ENCODE data around the gene IGF2BP3.
"Not testable (repeated sequence)": the region's sequence is repeated elsewhere in the genome, so short reads cannot be mapped to it uniquely, and the experiment has no call there.

The IGF2BP3 gene

DNA sequence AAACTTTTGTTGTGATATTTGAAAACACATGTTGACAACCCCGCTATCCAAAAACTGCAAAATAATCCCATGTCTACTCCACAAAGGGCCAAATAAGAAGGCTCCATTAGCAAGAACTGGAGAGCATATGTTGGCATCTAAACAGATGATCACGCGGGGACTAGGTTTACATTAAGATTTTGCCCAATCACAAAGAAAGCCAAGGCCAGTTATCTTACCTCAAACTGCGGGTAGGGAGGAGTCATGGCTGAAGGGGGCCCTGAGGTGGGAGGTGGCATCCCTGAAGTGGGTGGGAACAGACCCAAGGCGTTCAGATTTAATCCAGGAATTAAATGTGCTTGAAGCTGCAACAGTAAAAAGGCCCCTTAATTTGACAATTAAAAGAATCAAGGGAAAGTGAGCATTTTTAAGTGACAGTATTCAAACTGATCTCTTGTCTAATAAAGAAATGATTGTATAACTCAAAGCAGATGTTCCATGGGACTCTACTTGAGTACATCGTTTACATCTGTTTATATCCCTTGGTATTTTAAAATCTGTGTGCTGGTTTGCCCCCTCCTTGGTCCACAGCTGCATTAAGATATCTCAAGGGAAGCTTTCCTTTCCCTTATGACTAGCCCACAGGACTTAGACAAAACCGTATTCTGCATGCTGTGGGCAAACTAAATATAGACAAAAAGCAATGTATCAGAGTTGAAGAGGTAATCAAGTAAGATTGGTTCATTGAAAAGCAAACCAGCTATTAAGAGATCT is 128.3 kb downstream of the IGF2BP3 start:
- DNase-seq (ENCODE audit: low read depth) = no peak

DNA sequence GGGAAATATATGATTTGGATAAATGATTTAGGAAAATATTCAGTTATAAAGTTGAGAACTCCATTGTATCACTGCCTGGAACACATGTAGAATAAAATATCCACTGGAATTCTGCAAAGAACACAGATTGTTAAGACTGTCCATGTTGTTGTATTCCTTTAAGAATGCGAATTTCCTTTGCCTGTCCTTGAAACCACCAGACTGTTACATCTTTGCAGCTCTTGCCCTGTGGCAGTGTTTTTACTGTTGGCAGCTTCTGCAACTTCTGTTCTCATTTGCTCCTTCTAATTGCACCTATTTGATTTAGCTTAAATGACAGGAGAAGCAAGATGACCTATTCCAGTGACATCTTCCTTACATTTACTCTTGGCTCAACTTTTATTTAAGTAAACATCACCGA is 131.4 kb downstream of the IGF2BP3 start:
- no peak for DNase-seq (ENCODE audit: low read depth)

- no peak for DNase-seq (ENCODE audit: low read depth)
These were observed 131.9 kb downstream of the IGF2BP3 start for GRCh38 chr7:23338439-23338838.

- DNase-seq (ENCODE audit: low read depth) = no peak
These were observed 132.9 kb downstream of the IGF2BP3 start for GRCh38 chr7:23337374-23337773.

DNA sequence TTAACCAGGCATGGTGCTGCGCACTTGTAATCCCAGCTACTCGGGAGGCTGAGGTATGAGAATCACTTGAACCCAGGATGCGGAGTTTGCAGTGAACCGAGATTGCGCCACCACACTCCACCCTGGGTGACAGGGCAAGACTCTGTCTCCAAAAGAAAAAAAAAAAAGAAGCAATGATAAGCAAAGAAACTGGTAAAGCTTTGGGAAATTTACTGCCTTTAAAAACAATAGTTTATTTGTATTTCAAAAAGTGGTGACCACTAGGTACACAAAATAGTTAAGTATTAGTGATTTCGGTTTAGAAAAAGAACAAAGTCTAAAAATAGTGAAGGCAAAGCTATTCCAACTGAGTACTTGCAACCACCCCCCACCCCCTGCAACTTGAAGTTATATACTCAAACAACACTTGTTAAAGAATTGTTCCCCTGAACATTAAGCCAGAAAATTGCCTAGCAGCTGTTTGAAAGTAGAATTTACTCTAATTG is 133.4 kb downstream of the IGF2BP3 start:
- no peak for DNase-seq (ENCODE audit: low read depth)

DNA sequence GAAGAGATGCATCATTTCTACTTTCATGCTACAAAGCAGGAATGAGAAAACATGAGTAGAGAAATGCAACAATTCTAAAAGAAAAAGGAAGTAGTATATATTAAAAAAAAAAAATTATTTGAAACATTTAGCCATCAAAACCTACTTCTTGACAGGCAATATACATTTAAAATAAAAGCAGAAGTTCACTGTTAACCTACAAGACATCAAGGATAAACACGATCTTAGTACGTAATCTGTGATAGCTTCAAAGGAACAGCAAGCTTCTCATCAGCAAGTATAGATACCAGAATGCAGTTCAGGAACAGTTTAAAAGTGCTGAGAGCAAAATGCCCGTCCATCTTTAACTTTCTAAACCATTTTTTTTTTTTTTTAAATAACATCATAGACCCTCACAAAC is 134.2 kb downstream of the IGF2BP3 start:
- DNase-seq (ENCODE audit: low read depth) = no peak

GRCh38 chr7:23335621-23336020 is 134.7 kb downstream of the IGF2BP3 start:
- no peak for DNase-seq (ENCODE audit: low read depth)

DNA sequence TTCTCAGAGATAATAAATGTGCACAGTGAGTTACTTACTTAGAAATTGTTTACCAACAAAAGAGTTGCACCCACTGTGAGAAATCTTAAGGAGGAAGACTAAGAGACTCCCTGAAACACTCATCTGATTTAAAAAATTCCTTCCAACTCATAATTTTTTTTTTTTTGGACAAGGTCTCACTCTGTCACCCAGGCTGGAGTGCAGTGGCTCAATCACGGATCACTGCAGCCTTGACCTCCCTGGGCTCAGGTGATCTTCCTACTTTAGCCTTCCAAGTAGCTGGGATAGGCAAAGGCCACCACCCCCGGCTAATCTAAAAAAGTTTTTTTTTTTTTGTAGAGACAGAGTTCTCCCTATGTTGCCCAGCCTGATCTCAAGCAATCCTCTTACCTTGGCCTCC is 135.2 kb downstream of the IGF2BP3 start:
- DNase-seq (ENCODE audit: low read depth) = no peak

- DNase-seq (ENCODE audit: low read depth) = no peak
These were observed 135.7 kb downstream of the IGF2BP3 start for GRCh38 chr7:23334482-23335056.

DNA sequence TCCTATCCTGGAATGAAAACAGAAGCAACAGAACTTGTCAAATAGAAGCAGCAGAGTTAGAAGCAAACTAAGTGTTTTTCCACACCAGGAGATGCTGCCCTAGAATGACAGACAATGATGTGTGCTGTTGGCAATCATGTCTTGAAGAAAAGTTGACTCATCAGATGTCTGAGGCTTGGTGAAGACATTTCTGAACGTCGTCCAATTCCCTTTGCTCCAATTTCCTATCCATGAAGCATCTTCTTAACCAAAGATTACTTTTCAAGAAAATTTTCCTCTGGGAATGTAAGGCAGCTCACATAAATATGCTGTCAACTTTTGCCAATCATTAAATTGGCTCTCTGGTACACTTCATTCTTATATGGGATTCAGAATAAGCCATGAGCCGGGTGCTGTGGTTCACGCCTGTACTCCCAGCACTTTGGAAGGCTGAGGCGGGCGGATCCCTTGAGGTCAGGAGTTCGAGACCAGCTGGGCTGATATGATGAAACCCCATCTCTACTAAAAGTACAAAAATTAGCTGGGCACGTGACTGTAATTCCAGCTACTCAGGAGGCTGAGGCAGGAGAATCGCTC is 136.5 kb downstream of the IGF2BP3 start:
- DNase-seq (ENCODE audit: low read depth) = no peak

DNA sequence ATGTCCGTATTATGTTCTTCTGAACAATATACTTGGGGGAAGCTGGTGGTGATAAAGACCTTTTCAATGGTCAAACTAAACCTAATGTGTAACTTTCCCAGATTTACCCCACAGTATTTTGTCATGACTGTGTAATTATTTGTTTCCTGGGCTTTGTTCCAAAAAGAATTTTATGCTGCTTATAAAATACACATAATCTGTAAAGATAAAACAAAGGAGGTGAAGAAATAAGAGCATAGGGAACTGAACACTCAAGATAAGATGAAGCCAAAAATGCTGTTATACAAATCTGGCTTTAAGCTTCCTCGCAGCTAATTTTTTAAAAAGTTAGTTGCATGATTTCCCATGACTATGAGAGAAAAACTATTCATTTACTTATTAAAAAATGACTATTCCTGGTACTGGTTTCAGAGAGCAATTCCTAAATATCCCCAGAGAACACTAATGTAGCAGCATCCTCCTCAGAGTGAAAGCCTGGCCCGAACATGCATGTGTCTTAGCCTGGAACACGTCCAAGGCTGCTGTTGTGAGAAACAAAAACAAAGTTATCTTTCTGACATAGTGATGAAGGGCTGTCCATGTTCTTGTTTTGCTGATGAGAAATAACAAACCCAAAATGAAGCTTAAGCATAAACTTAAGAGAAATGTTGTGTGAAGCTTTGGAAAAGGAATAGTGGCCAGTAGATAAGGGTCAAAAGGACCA is 137.2 kb downstream of the IGF2BP3 start:
- DNase-seq (ENCODE audit: low read depth) = no peak

- DNase-seq (ENCODE audit: low read depth) = no peak
These were observed 138.1 kb downstream of the IGF2BP3 start for GRCh38 chr7:23332193-23332592.

DNA sequence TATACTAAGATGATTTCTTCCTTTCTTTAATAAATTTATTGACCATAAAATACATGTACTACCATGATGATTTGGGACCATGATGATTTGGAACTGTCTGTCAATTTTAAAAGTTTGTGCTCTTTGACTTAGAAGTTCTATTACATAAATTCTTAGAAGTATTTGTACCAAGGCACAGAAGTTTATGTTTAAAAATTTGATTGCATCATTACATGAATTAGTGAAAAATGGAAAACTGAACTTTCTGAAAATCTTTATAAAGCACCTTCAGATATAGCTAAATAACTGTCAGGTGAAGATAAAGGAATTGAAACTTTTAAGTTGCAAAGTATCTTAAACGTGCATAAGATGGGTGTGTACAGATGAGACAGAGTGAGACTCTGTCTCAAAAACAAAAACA is 139.2 kb downstream of the IGF2BP3 start:
- no peak for DNase-seq (ENCODE audit: low read depth)

- no peak for DNase-seq (ENCODE audit: low read depth)
These were observed 154.9 kb downstream of the IGF2BP3 start for GRCh38 chr7:23315366-23315765.

DNA sequence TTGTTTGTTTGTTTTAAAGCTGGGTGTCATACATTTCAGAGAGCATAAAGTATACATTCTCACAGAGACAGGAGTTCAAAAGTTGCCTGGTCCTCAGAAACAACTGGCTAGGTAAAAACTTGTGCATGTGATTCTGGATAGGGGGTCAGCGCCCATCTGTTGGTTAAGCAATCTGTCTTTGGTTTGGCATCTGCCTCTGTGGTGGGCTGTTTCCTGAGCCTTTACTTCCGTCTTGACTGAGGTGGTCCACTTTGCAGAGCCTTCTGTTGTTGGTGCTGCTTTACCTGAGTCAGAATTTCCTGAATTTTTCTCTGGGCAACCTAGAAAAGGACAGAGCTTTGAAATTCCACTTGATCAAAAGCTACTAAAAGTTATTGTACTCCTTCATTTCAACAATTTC is 158.2 kb downstream of the IGF2BP3 start:
- DNase-seq (ENCODE audit: low read depth) = not testable (repeated sequence)

DNA sequence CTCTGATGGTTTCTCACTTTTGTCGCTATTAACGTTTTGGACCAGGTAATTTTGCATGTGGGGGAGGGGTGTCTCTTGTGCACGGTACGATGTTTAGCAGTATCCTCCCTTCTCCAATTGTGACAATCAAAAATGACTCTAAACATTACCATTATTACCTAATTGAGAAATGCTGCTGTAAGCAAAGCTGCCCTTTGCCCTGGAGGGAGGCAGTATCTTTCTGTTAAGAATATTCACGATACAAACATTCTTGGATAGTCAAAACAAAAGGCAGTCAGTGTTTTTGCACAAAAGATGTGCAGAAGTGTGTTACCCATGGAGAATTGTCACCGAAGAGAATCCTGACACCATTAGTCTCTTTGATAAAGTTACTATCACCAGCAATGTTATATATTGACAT is 161.5 kb downstream of the IGF2BP3 start:
- no peak for DNase-seq (ENCODE audit: low read depth)

GRCh38 chr7:23306936-23307521 is 163.3 kb downstream of the IGF2BP3 start:
- no peak for DNase-seq (ENCODE audit: low read depth)

GRCh38 chr7:23299770-23300300 is 170.5 kb downstream of the IGF2BP3 start:
- DNase-seq (ENCODE audit: low read depth) = no peak

GRCh38 chr7:23298885-23299769 is 171.2 kb downstream of the IGF2BP3 start, which contains the start of gene MALSU1:
Gene MALSU1, plus strand, starts transcription at chr7:23299339. Its CDS starts 14 bp downstream, at chr7:23299353.
- DNase-seq (ENCODE audit: low read depth) = peak; percentile 92

DNA sequence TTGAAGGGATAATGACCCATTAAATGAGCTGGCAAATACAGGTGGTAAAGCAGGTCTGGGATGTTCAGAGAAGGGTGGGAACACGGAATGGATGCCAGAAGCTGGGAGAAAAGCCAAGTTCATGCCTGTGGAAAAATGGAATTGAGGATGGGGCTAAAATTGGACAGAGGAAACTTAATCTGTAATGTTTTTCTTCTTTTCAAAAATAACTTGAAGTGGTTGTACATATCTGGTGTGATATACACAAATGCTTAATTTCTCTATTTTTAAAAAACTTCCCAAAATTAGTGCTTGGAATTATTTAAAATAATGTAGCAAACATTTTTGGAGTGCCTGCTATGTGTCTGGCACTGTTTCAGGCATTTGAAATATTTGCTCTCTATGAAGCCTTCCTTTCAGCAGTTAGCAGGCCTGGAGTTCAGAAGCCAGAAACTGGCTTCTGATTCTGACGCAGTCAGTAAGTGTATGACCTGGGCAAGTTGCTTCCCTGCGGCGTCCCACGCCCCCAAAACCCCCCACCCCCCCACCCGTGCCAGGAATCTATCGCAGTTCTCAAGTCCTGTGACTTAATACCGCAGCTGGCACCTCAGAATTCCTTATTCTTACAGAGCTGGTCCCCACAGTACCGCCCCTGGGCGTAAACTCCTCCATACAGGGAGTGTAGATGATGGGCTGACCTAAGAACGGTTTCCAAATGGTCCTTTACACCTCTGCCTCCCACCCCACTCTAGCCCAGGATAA is 172.0 kb downstream of the IGF2BP3 start:
- no peak for DNase-seq (ENCODE audit: low read depth)

GRCh38 chr7:23295401-23295697 is 174.9 kb downstream of the IGF2BP3 start:
- no peak for DNase-seq (ENCODE audit: low read depth)

Data from stimulated activated CD8-positive, alpha-beta memory T cell treated with anti-CD3 and anti-CD28 coated beads, Interleukin-15, amount 100 ng/mL, for 24 hours (primary cell).